Activated CD8-positive, alpha-beta memory T cell treated with anti-CD3 and anti-CD28 coated beads for 4 hours (primary cell): Measurements from ENCODE around the gene MKNK1.
"Not testable (repeated sequence)": the region's sequence is repeated elsewhere in the genome, so short reads cannot be mapped to it uniquely, and the experiment has no call there.

Experiments
- DNase-seq, 2 donors: peaks; one replicate each; pipeline ENCODE4 v3.0.0-alpha.2; 2020; ENCODE audit warnings: low read depth in 2 of 2

The MKNK1 gene

GRCh38 chr1:46603858-46604549, at the start of gene MKNK1:
TSS of gene MKNK1 (minus strand) at chr1:46604268. CDS start at chr1:46583327, 20,941 bp downstream.
- DNase-seq = peak; percentile 96 to 97

- no peak for DNase-seq
Observed at GRCh38 chr1:46653405-46653958, 49.4 kb upstream of the MKNK1 start.

- no peak for DNase-seq
Observed at GRCh38 chr1:46652321-46653100, 48.4 kb upstream of the MKNK1 start.

- DNase-seq = not testable (repeated sequence)
Observed at GRCh38 chr1:46651152-46651551, 47.1 kb upstream of the MKNK1 start.

GRCh38 chr1:46650491-46650890, 46.4 kb upstream of the MKNK1 start:
- no peak for DNase-seq

- no peak for DNase-seq
Observed at GRCh38 chr1:46649764-46650163, 45.7 kb upstream of the MKNK1 start.

- no peak for DNase-seq
Observed at GRCh38 chr1:46647611-46648010, 43.5 kb upstream of the MKNK1 start.

GRCh38 chr1:46646844-46647243, 42.8 kb upstream of the MKNK1 start:
- no peak for DNase-seq

- no peak for DNase-seq
Observed at GRCh38 chr1:46646331-46646730, 42.3 kb upstream of the MKNK1 start.

- no peak for DNase-seq
Observed at GRCh38 chr1:46645815-46646214, 41.7 kb upstream of the MKNK1 start.

GRCh38 chr1:46643368-46643775, 39.3 kb upstream of the MKNK1 start:
- DNase-seq = no peak

- DNase-seq = no peak
Observed at GRCh38 chr1:46642115-46642680, 38.1 kb upstream of the MKNK1 start.

GRCh38 chr1:46639547-46639946, 35.5 kb upstream of the MKNK1 start:
- no peak for DNase-seq

GRCh38 chr1:46638921-46639320, 34.9 kb upstream of the MKNK1 start:
- DNase-seq = no peak

- DNase-seq = no peak
Observed at GRCh38 chr1:46637444-46638083, 33.5 kb upstream of the MKNK1 start.

GRCh38 chr1:46635205-46635604, 31.1 kb upstream of the MKNK1 start:
- no peak for DNase-seq

- no peak for DNase-seq
Observed at GRCh38 chr1:46630719-46631118, 26.7 kb upstream of the MKNK1 start.

- DNase-seq = no peak
Observed at GRCh38 chr1:46623743-46624644, 19.9 kb upstream of the MKNK1 start.

- DNase-seq = no peak
Observed at GRCh38 chr1:46622344-46622743, 18.3 kb upstream of the MKNK1 start.

GRCh38 chr1:46621930-46622329, 17.9 kb upstream of the MKNK1 start:
- DNase-seq = no peak

GRCh38 chr1:46619656-46620258, 15.7 kb upstream of the MKNK1 start:
- DNase-seq = no peak
